ENCODE results near the gene ADAM10. TPM values are rescaled to one million over a fixed set of nuclear protein-coding genes. Genes with fewer than 3 reads are reported as not detected.

Gene ADAM10
- total and polyA plus RNA-seq, 8 donors = 5.8 to 159 (median 17.2) TPM

DNA sequence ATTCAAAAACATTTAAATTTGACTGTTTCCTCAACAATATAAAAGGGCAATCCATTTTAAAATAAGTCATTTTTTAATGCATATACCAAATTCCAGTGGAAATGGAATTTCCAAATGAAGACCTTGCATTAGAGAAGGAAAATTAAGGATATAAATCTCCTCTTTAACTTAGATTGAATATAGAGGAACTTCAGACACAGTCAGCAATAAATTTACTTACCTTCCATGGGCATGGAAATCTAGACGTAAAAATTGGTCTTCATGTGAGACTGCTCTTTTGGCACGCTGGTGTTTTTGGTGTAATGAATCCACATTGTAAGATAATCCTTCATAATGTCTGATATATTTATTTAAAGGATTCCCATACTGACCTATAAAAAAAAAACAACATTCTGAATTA, 32.1 kb downstream of the ADAM10 start:
- intact Hi-C loops (cut with DNase I; ENCODE audit: low total_unique reads) = no loop called here
- Histone ChIP-seq H3K4me1 (peaks cover 0 to 11% (median 5%) of the 10 kb centered on the region in 4 donors), H3K9me3 (no peaks in the 10 kb centered on the region), H3K27me3 (no peaks in the 10 kb centered on the region), H3K36me3 (peaks cover 0 to 28% (median 23%) of the 10 kb centered on the region in 4 donors), H3K4me3 (no peak overlapping the region), H3K27ac (no peak overlapping the region)
- WGBS, 5 donors = 94 to 98% (median 97%) methylated on average over 2 of the region's 2 CpGs
- DNase-seq = no peak
- TF ChIP-seq CTCF (IDR thresholded peaks at IDR 0.05) = no peak
- TF ChIP-seq POLR2A (IDR thresholded peaks at IDR 0.05) = no peak
- TF ChIP-seq POLR2AphosphoS5 (IDR thresholded peaks at IDR 0.05) = no peak
- no peak for TF ChIP-seq EP300 (IDR thresholded peaks at IDR 0.05)

DNA sequence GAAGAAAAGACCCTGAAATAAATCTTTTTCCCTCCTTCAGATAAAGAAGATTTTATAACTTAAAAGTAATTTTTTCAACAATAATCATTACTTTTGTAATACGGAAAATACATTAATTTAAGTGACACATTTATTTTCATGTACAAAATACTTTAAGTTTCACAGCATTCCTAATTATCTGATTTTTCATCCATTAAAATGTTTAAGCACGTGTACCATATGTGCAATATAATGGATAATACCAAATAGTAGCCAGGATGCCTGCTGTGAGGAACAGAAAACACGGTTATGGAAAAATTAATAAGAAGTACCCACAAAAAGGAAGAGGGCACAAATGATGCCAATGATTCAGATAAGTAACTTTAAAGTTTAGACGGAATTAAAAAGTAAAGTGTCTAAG, 33.5 kb downstream of the ADAM10 start:
- Histone ChIP-seq H3K27ac (no peak overlapping the region), H3K4me3 (no peak overlapping the region), H3K4me1 (peaks cover 0 to 5% (median 2%) of the 10 kb centered on the region in 4 donors), H3K9me3 (no peaks in the 10 kb centered on the region), H3K27me3 (no peaks in the 10 kb centered on the region), H3K36me3 (peaks cover 0 to 31% (median 24%) of the 10 kb centered on the region in 4 donors)
- no peak for TF ChIP-seq EP300 (IDR thresholded peaks at IDR 0.05)
- TF ChIP-seq POLR2A (IDR thresholded peaks at IDR 0.05) = no peak
- no peak for TF ChIP-seq POLR2AphosphoS5 (IDR thresholded peaks at IDR 0.05)
- no peak for TF ChIP-seq CTCF (IDR thresholded peaks at IDR 0.05)
- DNase-seq = no peak
- intact Hi-C loops (cut with DNase I; ENCODE audit: low total_unique reads) = no loop called here
- WGBS, 5 donors = 87 to 93% (median 92%) methylated on average over 4 of the region's 4 CpGs

- H3K27ac ChIP-seq = no peak overlapping the region
- H3K36me3 ChIP-seq = peaks cover 0 to 31% (median 24%) of the 10 kb centered on the region in 4 donors
- no peak for TF ChIP-seq EP300 (IDR thresholded peaks at IDR 0.05)
- TF ChIP-seq POLR2A (IDR thresholded peaks at IDR 0.05) = no peak
- no peak for TF ChIP-seq CTCF (IDR thresholded peaks at IDR 0.05)
- TF ChIP-seq POLR2AphosphoS5 (IDR thresholded peaks at IDR 0.05) = no peak
- 92 to 100% (median 94%) methylated on average over 3 of the region's 3 CpGs for WGBS, 5 donors
- no peaks in the 10 kb centered on the region for H3K27me3 ChIP-seq
- H3K4me1 ChIP-seq = no peaks in the 10 kb centered on the region
- DNase-seq = no peak
- H3K4me3 ChIP-seq = no peak overlapping the region
- intact Hi-C loops (cut with DNase I; ENCODE audit: low total_unique reads) = no loop called here
- no peaks in the 10 kb centered on the region for H3K9me3 ChIP-seq
Measured at GRCh38 chr15:58715266-58715917, 34.1 kb downstream of the ADAM10 start.

DNA sequence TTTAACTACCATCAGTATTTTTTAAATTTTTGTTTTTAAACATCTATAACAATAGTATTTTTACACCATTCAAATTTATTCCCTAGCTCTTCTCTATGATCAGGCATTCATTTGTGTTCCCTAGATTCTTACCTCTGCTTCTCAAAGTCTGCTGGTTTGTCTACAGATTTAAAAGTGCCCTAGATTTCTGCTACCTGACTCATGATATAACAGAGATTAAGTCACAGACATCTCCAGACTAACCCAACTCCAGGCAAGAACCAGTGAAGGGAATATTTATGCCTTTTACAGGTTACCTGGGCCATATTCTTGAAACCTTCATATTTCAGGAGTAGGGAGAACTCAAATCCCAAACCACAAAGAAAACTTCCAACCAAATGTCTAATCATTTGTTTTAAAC, 38.8 kb downstream of the ADAM10 start:
- no peak for TF ChIP-seq POLR2AphosphoS5 (IDR thresholded peaks at IDR 0.05)
- TF ChIP-seq CTCF (IDR thresholded peaks at IDR 0.05) = no peak
- no peak for TF ChIP-seq POLR2A (IDR thresholded peaks at IDR 0.05)
- TF ChIP-seq EP300 (IDR thresholded peaks at IDR 0.05) = no peak
- intact Hi-C loops (cut with DNase I; ENCODE audit: low total_unique reads) = no loop called here

More for the DNA sequence above, 38.8 kb downstream of the ADAM10 start:
- H3K4me3 ChIP-seq = no peak overlapping the region
- DNase-seq = no peak
- no peak overlapping the region for H3K27ac ChIP-seq
- peaks cover 0 to 19% (median 13%) of the 10 kb centered on the region in 4 donors for H3K36me3 ChIP-seq
- no peaks in the 10 kb centered on the region for H3K9me3 ChIP-seq
- H3K4me1 ChIP-seq = no peaks in the 10 kb centered on the region
- no peaks in the 10 kb centered on the region for H3K27me3 ChIP-seq

Data from stomach (tissue), 9 donors.